Sigmoid colon (tissue), 7 donors: Measurements from ENCODE around the gene BACE1-AS. TPM values are rescaled to one million over a fixed set of nuclear protein-coding genes. Genes with fewer than 3 reads are reported as not detected.

Experiments used
- DNase-seq: peaks from one replicate; pipeline ENCODE4 v3.0.0-alpha.2; 2019
- H3K27ac ChIP-seq, 4 donors: fragments of 200-600 bp; sonication (generic); one replicate each; pipeline ENCODE4 v1.5.1; 2016 to 2019; ENCODE audit warnings: mild to moderate bottlenecking in 1 of 4
- H3K27me3 ChIP-seq, 3 donors: fragments of 200-600 bp; sonication (generic); one replicate each; pipeline ENCODE4 v1.5.1; 2019; ENCODE audit warnings: mild to moderate bottlenecking in 1 of 3
- H3K36me3 ChIP-seq, 4 donors: fragments of 200-600 bp; sonication (generic); one replicate each; pipeline ENCODE4 v1.5.1; 2016 to 2019
- H3K4me1 ChIP-seq, 4 donors: fragments of 200-600 bp; sonication (generic); one replicate each; pipeline ENCODE4 v1.5.1; 2017 to 2019
- H3K4me3 ChIP-seq, 4 donors: fragments of 200-600 bp; sonication (generic); one replicate each; pipeline ENCODE4 v1.5.1; 2017 to 2019; ENCODE audit warnings: mild to moderate bottlenecking in 2 of 4, moderate library complexity in 1 of 4
- H3K9me3 ChIP-seq, 4 donors: fragments of 200-600 bp in 3 of 4; sonication (generic) in 3 of 4; one replicate each; pipeline versions ENCODE4 v1.5.1 to v1.6.1; 2013 to 2019
- CTCF ChIP-seq, 4 experiments: fragments of 450-650 bp in 3 of 4; fragments of 200-600 bp in 1 of 4; IDR thresholded peaks; one replicate each; pipeline ENCODE4 v1.5.1; 2016 to 2019; ENCODE audit warnings: antibody characterized with exemption in 4 of 4, mild to moderate bottlenecking in 3 of 4, moderate library complexity in 2 of 4
- EP300 ChIP-seq, 4 donors: sonication (generic); formaldehyde crosslinking; IDR thresholded peaks; one replicate each; pipeline ENCODE4 v1.6.1; 2017; ENCODE audit warnings: antibody characterized with exemption in 4 of 4
- POLR2A ChIP-seq, 2 donors: fragments of 450-650 bp; IDR thresholded peaks; one replicate each; pipeline ENCODE4 v1.6.1; 2016; ENCODE audit warnings: antibody characterized with exemption in 2 of 2, mild to moderate bottlenecking in 2 of 2, moderate library complexity in 2 of 2
- POLR2AphosphoS5 ChIP-seq, 4 donors: sonication (generic); formaldehyde crosslinking; IDR thresholded peaks; one replicate each; pipeline ENCODE4 v1.6.1; 2017; ENCODE audit warnings: antibody characterized with exemption in 4 of 4
- whole genome bisulfite sequencing, 2 donors: extraction: QIAGEN DNeasy Blood & Tissue Kit; methylation state at CpG; one replicate each; pipeline ENCODE4 v1.1.7; 2013; 5-methylcytosine and 5-hydroxymethylcytosine counted together
- intact Hi-C: fragments of 100-400 bp; cut with DNase I; formaldehyde crosslinking; loops from one replicate; pipeline ENCODE4 v1.15.1; 2023
- polyA plus RNA-seq, 3 donors: library from polyadenylated mRNA; stranded (reverse); fragments of 200-250 nt; gene quantifications; one replicate each; pipeline ENCODE4 v1.2.3, GENCODE V29; 2013
- total RNA-seq, 4 donors: library from RNA; depleted of rRNA; stranded (reverse); fragments of >200 nt; gene quantifications; one replicate each; pipeline ENCODE4 v1.1.0, GENCODE V29; 2016
- donor health status: healthy with polysubstance abuse.
- donor health status: Bipolar disorder and iron deficiency.
- donor health status: healthy.

The BACE1-AS gene
- total and polyA plus RNA-seq, 7 donors: 0.69 to 11.6 (median 5.6) TPM

- peaks cover 0 to 13% (median 10%) of the 10 kb centered on the region in 4 donors for H3K4me1 ChIP-seq
- WGBS, 2 donors: 80 to 82% methylated on average over 5 of the region's 5 CpGs
- H3K4me3 ChIP-seq: peak overlapping the region in 1 of 4 donors; percentile 23
- H3K36me3 ChIP-seq: peaks cover 0 to 5% (median 0%) of the 10 kb centered on the region in 4 donors
- no peak overlapping the region for H3K27ac ChIP-seq
- intact Hi-C loops: no loop called here
- TF ChIP-seq EP300 (IDR thresholded peaks at IDR 0.05) (no peak), POLR2AphosphoS5 (IDR thresholded peaks at IDR 0.05) (no peak), CTCF (IDR thresholded peaks at IDR 0.05) (no peak), POLR2A (IDR thresholded peaks at IDR 0.05) (no peak)
- DNase-seq: no peak
- H3K27me3 ChIP-seq: peaks cover 0 to 8% (median 0%) of the 10 kb centered on the region in 3 donors
- H3K9me3 ChIP-seq: no peaks in the 10 kb centered on the region
Measured at GRCh38 chr11:117300773-117301172, 9.6 kb downstream of the BACE1-AS start.

GRCh38 chr11:117302228-117302627 is 11.1 kb downstream of the BACE1-AS start:
- intact Hi-C loops: no loop called here
- peak; percentile 14 for DNase-seq
- peaks cover 0 to 13% (median 10%) of the 10 kb centered on the region in 4 donors for H3K4me1 ChIP-seq
- no peak overlapping the region for H3K27ac ChIP-seq
- WGBS, 2 donors: 82 to 90% methylated on average over 7 of the region's 7 CpGs
- no peak for TF ChIP-seq EP300 (IDR thresholded peaks at IDR 0.05)
- H3K27me3 ChIP-seq: peaks cover 0 to 8% (median 0%) of the 10 kb centered on the region in 3 donors
- peaks cover 0 to 10% (median 0%) of the 10 kb centered on the region in 4 donors for H3K36me3 ChIP-seq
- H3K4me3 ChIP-seq: no peak overlapping the region
- no peaks in the 10 kb centered on the region for H3K9me3 ChIP-seq

GRCh38 chr11:117303101-117303500 is 12.0 kb downstream of the BACE1-AS start:
- peaks cover 0 to 8% (median 0%) of the 10 kb centered on the region in 3 donors for H3K27me3 ChIP-seq
- no peak for TF ChIP-seq CTCF (IDR thresholded peaks at IDR 0.05)
- TF ChIP-seq POLR2A (IDR thresholded peaks at IDR 0.05): no peak
- TF ChIP-seq POLR2AphosphoS5 (IDR thresholded peaks at IDR 0.05): no peak
- no peak for TF ChIP-seq EP300 (IDR thresholded peaks at IDR 0.05)
- H3K4me1 ChIP-seq: peaks cover 0 to 13% (median 10%) of the 10 kb centered on the region in 4 donors
- 41 to 72% methylated on average over 4 of the region's 4 CpGs for WGBS, 2 donors
- no peak overlapping the region for H3K27ac ChIP-seq
- peak; percentile 39 for DNase-seq
- intact Hi-C loops: no loop called here
- H3K36me3 ChIP-seq: peaks cover 0 to 10% (median 0%) of the 10 kb centered on the region in 4 donors
- no peak overlapping the region for H3K4me3 ChIP-seq
- H3K9me3 ChIP-seq: no peaks in the 10 kb centered on the region

- no peaks in the 10 kb centered on the region for H3K9me3 ChIP-seq
- peak; percentile 5 for DNase-seq
- intact Hi-C loops: no loop called here
- H3K4me1 ChIP-seq: peaks cover 0 to 13% (median 10%) of the 10 kb centered on the region in 4 donors
- WGBS, 2 donors: 89 to 90% methylated on average over 5 of the region's 5 CpGs
- peaks cover 0 to 8% (median 0%) of the 10 kb centered on the region in 3 donors for H3K27me3 ChIP-seq
- H3K27ac ChIP-seq: no peak overlapping the region
- H3K36me3 ChIP-seq: peaks cover 0 to 10% (median 0%) of the 10 kb centered on the region in 4 donors
- H3K4me3 ChIP-seq: no peak overlapping the region
- TF ChIP-seq CTCF (IDR thresholded peaks at IDR 0.05) (no peak), EP300 (IDR thresholded peaks at IDR 0.05) (no peak), POLR2AphosphoS5 (IDR thresholded peaks at IDR 0.05) (no peak), POLR2A (IDR thresholded peaks at IDR 0.05) (no peak)
Measured at GRCh38 chr11:117303646-117304315, 12.6 kb downstream of the BACE1-AS start.

GRCh38 chr11:117305145-117305544 is 14.0 kb downstream of the BACE1-AS start:
- Histone ChIP-seq H3K27me3 (peaks cover 0 to 8% (median 0%) of the 10 kb centered on the region in 3 donors), H3K4me1 (peaks cover 0 to 8% (median 5%) of the 10 kb centered on the region in 4 donors), H3K27ac (no peak overlapping the region), H3K4me3 (no peak overlapping the region), H3K36me3 (peaks cover 0 to 10% (median 0%) of the 10 kb centered on the region in 4 donors), H3K9me3 (no peaks in the 10 kb centered on the region)
- TF ChIP-seq CTCF (IDR thresholded peaks at IDR 0.05) (no peak), POLR2AphosphoS5 (IDR thresholded peaks at IDR 0.05) (no peak), EP300 (IDR thresholded peaks at IDR 0.05) (no peak), POLR2A (IDR thresholded peaks at IDR 0.05) (no peak)
- intact Hi-C loops: no loop called here
- peak; percentile 36 for DNase-seq
- 95 to 97% methylated on average over 3 of the region's 3 CpGs for WGBS, 2 donors
